CD8-positive, alpha-beta memory T cell (primary cell): ENCODE data around the gene USP27X. TPM values are rescaled to one million over a fixed set of nuclear protein-coding genes. Genes with fewer than 3 reads are reported as not detected.

Experiments
- CTCF ChIA-PET: fragments of 350-600 bp; sonication (Branson Sonifier 250); formaldehyde crosslinking; loops from one replicate; lab custom pipeline; 2021; ENCODE audit warnings: antibody characterized with exemption; lab: Charles Lee
- POLR2A ChIA-PET: fragments of 350-600 bp; sonication (Branson Sonifier 250); formaldehyde crosslinking; loops from one replicate; lab custom pipeline; 2021; ENCODE audit warnings: antibody characterized with exemption; lab: Charles Lee
- DNase-seq, 5 donors: peaks; one replicate each; pipeline versions ENCODE4 v3.0.0 to v3.0.0-alpha.2; 2020 to 2022; ENCODE audit warnings: mixed read lengths in 1 of 5
- H3K27ac ChIP-seq: one replicate; pipeline ENCODE4 v1.7.0; 2013; ENCODE audit warnings: low read depth, mild to moderate bottlenecking, low read length, moderate library complexity
- H3K27me3 ChIP-seq: 2 replicates; pipeline ENCODE4 v1.7.0; 2013; ENCODE audit warnings: low read length, mild to moderate bottlenecking; ENCODE audit not compliant: insufficient read depth, poor library complexity, severe bottlenecking
- H3K36me3 ChIP-seq: 2 replicates; pipeline ENCODE4 v1.7.0; 2013; ENCODE audit warnings: mild to moderate bottlenecking, low read length, moderate library complexity; ENCODE audit not compliant: insufficient read depth
- H3K4me1 ChIP-seq: 2 replicates; pipeline ENCODE4 v1.7.0; 2013; ENCODE audit warnings: mild to moderate bottlenecking, low read length, moderate library complexity; ENCODE audit not compliant: insufficient read depth
- H3K4me3 ChIP-seq: 2 replicates; pipeline ENCODE4 v1.7.0; 2013; ENCODE audit warnings: mild to moderate bottlenecking, low read length
- H3K9me3 ChIP-seq: 2 replicates; pipeline ENCODE4 v1.7.0; 2013; ENCODE audit warnings: mild to moderate bottlenecking, low read length
- H3K27ac Mint-ChIP-seq, 8 donors: one replicate each; pipeline ENCODE4 v1.8.0; 2020 to 2021; ENCODE audit warnings: mixed read lengths in 8 of 8, mild to moderate bottlenecking in 6 of 8, inconsistent platforms in 3 of 8, moderate library complexity in 3 of 8
- H3K27me3 Mint-ChIP-seq, 2 donors: one replicate each; pipeline ENCODE4 v1.8.0; 2020 to 2021; ENCODE audit warnings: mixed read lengths in 2 of 2, mild to moderate bottlenecking in 1 of 2, moderate library complexity in 1 of 2
- H3K36me3 Mint-ChIP-seq, 3 donors: one replicate each; pipeline ENCODE4 v1.8.0; 2020 to 2021; ENCODE audit warnings: mixed read lengths in 3 of 3, inconsistent platforms in 1 of 3, mild to moderate bottlenecking in 1 of 3
- H3K4me1 Mint-ChIP-seq, 3 donors: one replicate each; pipeline ENCODE4 v1.8.0; 2020 to 2021; ENCODE audit warnings: mixed read lengths in 3 of 3, inconsistent platforms in 1 of 3, mild to moderate bottlenecking in 1 of 3
- H3K4me3 Mint-ChIP-seq, 7 donors: one replicate each; pipeline ENCODE4 v1.8.0; 2020 to 2021; ENCODE audit warnings: mixed read lengths in 7 of 7, mild to moderate bottlenecking in 6 of 7, moderate library complexity in 4 of 7, inconsistent platforms in 2 of 7
- H3K9me3 Mint-ChIP-seq, 5 donors: one replicate each; pipeline ENCODE4 v1.8.0; 2020 to 2022; ENCODE audit warnings: mixed read lengths in 5 of 5, mild to moderate bottlenecking in 3 of 5, moderate library complexity in 2 of 5, inconsistent platforms in 1 of 5
- polyA plus RNA-seq: library from polyadenylated mRNA; unstranded; fragments of 300-500 nt; fragmentation: Illumina TruSeq; gene quantifications from one replicate; pipeline ENCODE4 v1.2.3, GENCODE V29; 2021
- total RNA-seq, 2 experiments: library from RNA; stranded (reverse); gene quantifications; one replicate each; pipeline ENCODE4 v1.2.3, GENCODE V29; 2021

USP27X gene
- total and polyA plus RNA-seq, 3 experiments from 2014 or later = 0.69 to 1.7 (median 1.7) TPM

- POLR2A ChIA-PET = interaction anchor here (0.6 kb wide), 2 partner anchors 43 to 419 kb away, joined by 3 read pairs; partner anchors contain the start of gene USP27X
- peak; percentile 89 to 97 (median 92) for DNase-seq
- H3K4me3 Mint-ChIP-seq = peak within 1 kb of the TSS; percentile 73 to 90 (median 81)
- CTCF ChIA-PET = interaction anchor here (0.8 to 1.9 kb wide), 6 partner anchors 10 to 51 kb away, joined by 3 to 12 read pairs (median 4); partner anchors contain the start of gene USP27X
- Histone ChIP-seq H3K36me3 (no peaks in the 10 kb centered on the region), H3K4me3 (peak within 1 kb of the TSS; percentile 64), H3K4me1 (no peaks in the 10 kb centered on the region), H3K27ac (peak within 1 kb of the TSS; percentile 51), H3K9me3 (no peaks in the 10 kb centered on the region), H3K27me3 (no peaks in the 10 kb centered on the region)
- H3K27ac Mint-ChIP-seq = peak within 1 kb of the TSS; percentile 32 to 82 (median 67)
- peaks cover 0 to 6% of the 10 kb centered on the region in 2 donors for H3K27me3 Mint-ChIP-seq
- H3K4me1 Mint-ChIP-seq = peaks cover 8 to 12% (median 11%) of the 10 kb centered on the region in 3 donors
- no peaks in the 10 kb centered on the region for H3K9me3 Mint-ChIP-seq
- H3K36me3 Mint-ChIP-seq = peaks cover 0 to 2% (median 0%) of the 10 kb centered on the region in 3 donors
Measured at GRCh38 chrX:49922291-49923241, 43.3 kb downstream of the USP27X start, which contains the start of gene CLCN5. TSS of gene CLCN5 (plus strand) at chrX:49922596. CDS start at chrX:49925299, 2,703 bp downstream.

GRCh38 chrX:49925176-49925575, 45.9 kb downstream of the USP27X start:
- ChIA-PET POLR2A (interaction anchor here (0.5 kb wide), 1 partner anchor 279 kb away, joined by 3 read pairs; no protein-coding TSS in a partner anchor), CTCF (no interaction called here)
- H3K27me3 Mint-ChIP-seq = peaks cover 0 to 6% of the 10 kb centered on the region in 2 donors
- no peak for DNase-seq
- Histone ChIP-seq H3K36me3 (no peaks in the 10 kb centered on the region), H3K27me3 (no peaks in the 10 kb centered on the region), H3K27ac (no peak overlapping the region), H3K4me1 (no peaks in the 10 kb centered on the region), H3K4me3 (no peak overlapping the region), H3K9me3 (no peaks in the 10 kb centered on the region)
- H3K9me3 Mint-ChIP-seq = no peaks in the 10 kb centered on the region
- H3K4me3 Mint-ChIP-seq = no peak overlapping the region
- peaks cover 0 to 2% (median 0%) of the 10 kb centered on the region in 3 donors for H3K36me3 Mint-ChIP-seq
- H3K4me1 Mint-ChIP-seq = peaks cover 8 to 12% (median 11%) of the 10 kb centered on the region in 3 donors
- no peak overlapping the region for H3K27ac Mint-ChIP-seq

GRCh38 chrX:49930039-49930438, 50.8 kb downstream of the USP27X start:
- no peaks in the 10 kb centered on the region for H3K4me1 ChIP-seq
- ChIA-PET POLR2A (no interaction called here), CTCF (no interaction called here)
- H3K36me3 ChIP-seq = no peaks in the 10 kb centered on the region
- Mint-ChIP-seq H3K27ac (no peak overlapping the region), H3K4me1 (no peaks in the 10 kb centered on the region), H3K4me3 (no peak overlapping the region), H3K36me3 (peaks cover 0 to 2% (median 0%) of the 10 kb centered on the region in 3 donors), H3K9me3 (no peaks in the 10 kb centered on the region), H3K27me3 (peaks cover 0 to 8% of the 10 kb centered on the region in 2 donors)
- H3K9me3 ChIP-seq = no peaks in the 10 kb centered on the region
- no peak overlapping the region for H3K27ac ChIP-seq
- H3K4me3 ChIP-seq = no peak overlapping the region
- H3K27me3 ChIP-seq = no peaks in the 10 kb centered on the region
- no peak for DNase-seq

Other genes with a start within 250 kb of the USP27X start
- not detected for gene PAGE1, start 183.5 kb upstream of the USP27X start, total RNA-seq
- not detected for gene PAGE1, start 183.5 kb upstream of the USP27X start, polyA plus RNA-seq
- not detected for gene PAGE4, start 50.2 kb upstream of the USP27X start, total RNA-seq
- not detected for gene PAGE4, start 50.2 kb upstream of the USP27X start, polyA plus RNA-seq
- gene CLCN5, start 43.1 kb downstream of the USP27X start, total RNA-seq = 1 to 10 TPM; 3.0 to 4.0 TPM
- gene CLCN5, start 43.1 kb downstream of the USP27X start, polyA plus RNA-seq = 0.63 TPM